H1 (cell line): Measurements from ENCODE around the gene ZBTB44.

Experiments
- CHD2 ChIP-seq: IDR thresholded peaks from 2 replicates; pipeline ENCODE4 v1.6.1; 2012; ENCODE audit warnings: low read length, improper control_type of control experiment
- EZH2 ChIP-seq: fragments of 200-600 bp; sonication (generic); IDR thresholded peaks from 2 replicates; pipeline ENCODE4 v1.7.1; 2012; ENCODE audit warnings: low read depth, mild to moderate bottlenecking, moderate library complexity, low read length, inconsistent platforms; ENCODE audit not compliant: severe bottlenecking
- HDAC6 ChIP-seq: IDR thresholded peaks from one replicate; pipeline ENCODE4 v1.7.1; 2012; ENCODE audit warnings: low read depth, mild to moderate bottlenecking, inconsistent platforms, low read length, moderate library complexity
- JUND ChIP-seq: IDR thresholded peaks from 2 replicates; pipeline ENCODE4 v1.6.1; 2011; ENCODE audit warnings: mild to moderate bottlenecking, improper control_type of control experiment, low read length
- POLR2A ChIP-seq, 2 experiments: IDR thresholded peaks; 1 replicate in 1 of 2; 2 replicates in 1 of 2; pipeline ENCODE4 v1.6.1; 2011; ENCODE audit warnings: low read depth in 2 of 2, low read length in 2 of 2, mild to moderate bottlenecking in 2 of 2; ENCODE audit errors: control extremely low read depth in 1 of 2
- RFX5 ChIP-seq: IDR thresholded peaks from 2 replicates; pipeline ENCODE4 v1.6.1; 2011; ENCODE audit warnings: low read depth, low read length, improper control_type of control experiment, borderline replicate concordance
- TEAD4 ChIP-seq: IDR thresholded peaks from 2 replicates; pipeline ENCODE4 v1.6.1; 2012; ENCODE audit warnings: low read depth, low read length, inconsistent platforms, mixed read lengths
- ZNF274 ChIP-seq: IDR thresholded peaks from 2 replicates; pipeline ENCODE4 v1.7.0; 2012; ENCODE audit warnings: low read length, borderline replicate concordance; ENCODE audit errors: extremely low read depth
- TF ChIP-seq, protein P1 (sequence below), 3 experiments: IDR thresholded peaks; 1 replicate in 2 of 3; 2 replicates in 1 of 3; pipeline versions ENCODE4 v1.5.1 to v1.6.1; 2011; ENCODE audit warnings: low read length in 3 of 3, mild to moderate bottlenecking in 3 of 3, inconsistent platforms in 2 of 3, low read depth in 1 of 3, moderate library complexity in 1 of 3; ENCODE audit not compliant: insufficient read depth in 1 of 3; ENCODE audit errors: control extremely low read depth in 1 of 3
- TF ChIP-seq, protein P2 (sequence below): IDR thresholded peaks from 2 replicates; pipeline ENCODE4 v1.6.1; 2012; ENCODE audit warnings: low read length, inconsistent platforms

DNA sequence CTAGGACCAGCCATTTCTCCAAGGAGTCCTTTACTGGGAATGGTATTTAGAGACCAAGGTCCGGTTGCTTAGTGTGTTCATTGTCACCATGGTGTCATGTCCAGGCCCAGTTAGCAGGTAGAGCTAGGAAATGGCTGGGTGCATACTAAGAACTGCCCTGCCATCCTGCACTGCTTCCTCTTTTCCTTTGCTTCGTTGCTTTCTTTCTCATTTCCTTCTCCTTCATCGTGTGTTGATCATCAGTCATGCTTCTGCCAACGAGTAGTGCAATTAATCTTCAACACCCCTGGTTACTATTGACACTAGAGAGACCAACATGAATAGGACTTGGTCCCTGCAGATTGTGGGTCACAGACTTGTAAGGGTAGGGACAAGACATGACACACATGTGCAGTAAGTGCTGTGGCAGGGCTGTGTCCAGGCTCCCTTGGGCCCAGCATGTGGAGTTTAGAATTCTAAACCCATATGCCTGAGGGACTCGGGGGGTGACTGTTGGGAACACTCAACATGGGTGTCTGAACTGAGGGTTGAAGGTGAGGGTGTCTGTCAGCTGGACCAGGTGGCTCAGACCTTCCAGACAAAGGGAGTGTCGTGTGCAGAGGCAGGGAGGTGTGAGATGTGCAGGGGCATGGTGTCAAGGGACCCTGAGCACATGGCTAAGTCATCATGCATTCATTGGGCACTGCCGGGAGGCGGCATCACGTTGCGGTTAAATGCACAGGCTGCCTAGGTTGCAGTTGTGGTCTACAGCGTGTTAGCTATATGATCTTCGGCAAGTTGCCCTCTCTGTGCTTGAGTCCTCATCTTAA, 112.5 kb downstream of the ZBTB44 start:
- no peak for TF ChIP-seq ZNF274
- TF ChIP-seq, protein P1, sequence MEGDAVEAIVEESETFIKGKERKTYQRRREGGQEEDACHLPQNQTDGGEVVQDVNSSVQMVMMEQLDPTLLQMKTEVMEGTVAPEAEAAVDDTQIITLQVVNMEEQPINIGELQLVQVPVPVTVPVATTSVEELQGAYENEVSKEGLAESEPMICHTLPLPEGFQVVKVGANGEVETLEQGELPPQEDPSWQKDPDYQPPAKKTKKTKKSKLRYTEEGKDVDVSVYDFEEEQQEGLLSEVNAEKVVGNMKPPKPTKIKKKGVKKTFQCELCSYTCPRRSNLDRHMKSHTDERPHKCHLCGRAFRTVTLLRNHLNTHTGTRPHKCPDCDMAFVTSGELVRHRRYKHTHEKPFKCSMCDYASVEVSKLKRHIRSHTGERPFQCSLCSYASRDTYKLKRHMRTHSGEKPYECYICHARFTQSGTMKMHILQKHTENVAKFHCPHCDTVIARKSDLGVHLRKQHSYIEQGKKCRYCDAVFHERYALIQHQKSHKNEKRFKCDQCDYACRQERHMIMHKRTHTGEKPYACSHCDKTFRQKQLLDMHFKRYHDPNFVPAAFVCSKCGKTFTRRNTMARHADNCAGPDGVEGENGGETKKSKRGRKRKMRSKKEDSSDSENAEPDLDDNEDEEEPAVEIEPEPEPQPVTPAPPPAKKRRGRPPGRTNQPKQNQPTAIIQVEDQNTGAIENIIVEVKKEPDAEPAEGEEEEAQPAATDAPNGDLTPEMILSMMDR (IDR thresholded peaks at IDR 0.05; ENCODE audit: control extremely low read depth in 1 of 3, insufficient read depth in 1 of 3, low read depth in 1 of 3, low read length in 3 of 3) = no peak
- TF ChIP-seq TEAD4 = no peak
- no peak for TF ChIP-seq RFX5
- TF ChIP-seq EZH2 = no peak
- TF ChIP-seq JUND = no peak
- no peak for TF ChIP-seq POLR2A (IDR thresholded peaks at IDR 0.05; ENCODE audit: control extremely low read depth in 1 of 2, low read depth in 2 of 2, low read length in 2 of 2)
- no peak for TF ChIP-seq CHD2
- no peak for TF ChIP-seq HDAC6
- TF ChIP-seq, protein P2, sequence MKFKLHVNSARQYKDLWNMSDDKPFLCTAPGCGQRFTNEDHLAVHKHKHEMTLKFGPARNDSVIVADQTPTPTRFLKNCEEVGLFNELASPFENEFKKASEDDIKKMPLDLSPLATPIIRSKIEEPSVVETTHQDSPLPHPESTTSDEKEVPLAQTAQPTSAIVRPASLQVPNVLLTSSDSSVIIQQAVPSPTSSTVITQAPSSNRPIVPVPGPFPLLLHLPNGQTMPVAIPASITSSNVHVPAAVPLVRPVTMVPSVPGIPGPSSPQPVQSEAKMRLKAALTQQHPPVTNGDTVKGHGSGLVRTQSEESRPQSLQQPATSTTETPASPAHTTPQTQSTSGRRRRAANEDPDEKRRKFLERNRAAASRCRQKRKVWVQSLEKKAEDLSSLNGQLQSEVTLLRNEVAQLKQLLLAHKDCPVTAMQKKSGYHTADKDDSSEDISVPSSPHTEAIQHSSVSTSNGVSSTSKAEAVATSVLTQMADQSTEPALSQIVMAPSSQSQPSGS = no peak
